C4-2B (cell line): ENCODE measurements around the gene GSTM4.
A peak's percentile ranks its signal among the peaks of the same experiment; 100 is the strongest.

ENCODE experiments used
- H3K27ac ChIP-seq: fragments of 450-650 bp; 2 replicates; pipeline ENCODE4 v1.5.1; 2017
- ZFX ChIP-seq: fragments of 450-650 bp; IDR thresholded peaks from 2 replicates; pipeline ENCODE4 v1.6.1; 2017
- TF ChIP-seq, protein P1 (sequence below): fragments of 450-650 bp; conservative IDR thresholded peaks from 2 replicates; pipeline ENCODE4 v1.5.1; 2017; ENCODE audit warnings: mild to moderate bottlenecking

Gene GSTM4

DNA sequence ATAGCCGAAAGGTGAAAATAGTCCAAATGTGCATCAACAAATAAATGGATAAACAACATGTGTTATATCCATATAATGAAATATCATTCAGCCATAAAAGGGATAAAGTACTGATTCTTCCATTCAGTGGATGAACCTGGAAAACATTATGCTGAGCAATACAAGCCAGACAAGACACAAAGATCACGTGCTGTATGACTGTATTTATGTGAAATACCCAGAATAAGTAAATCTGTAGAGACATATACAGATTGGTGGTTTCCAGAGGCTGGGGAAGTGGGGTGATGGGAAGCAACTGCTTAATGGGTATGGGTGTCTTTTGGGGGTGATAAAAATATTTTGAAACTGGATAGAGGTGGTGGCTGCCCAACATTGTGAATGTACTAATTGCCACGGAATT is 13.3 kb upstream of the GSTM4 start:
- H3K27ac ChIP-seq, result no peak overlapping the region
- TF ChIP-seq, protein P1, sequence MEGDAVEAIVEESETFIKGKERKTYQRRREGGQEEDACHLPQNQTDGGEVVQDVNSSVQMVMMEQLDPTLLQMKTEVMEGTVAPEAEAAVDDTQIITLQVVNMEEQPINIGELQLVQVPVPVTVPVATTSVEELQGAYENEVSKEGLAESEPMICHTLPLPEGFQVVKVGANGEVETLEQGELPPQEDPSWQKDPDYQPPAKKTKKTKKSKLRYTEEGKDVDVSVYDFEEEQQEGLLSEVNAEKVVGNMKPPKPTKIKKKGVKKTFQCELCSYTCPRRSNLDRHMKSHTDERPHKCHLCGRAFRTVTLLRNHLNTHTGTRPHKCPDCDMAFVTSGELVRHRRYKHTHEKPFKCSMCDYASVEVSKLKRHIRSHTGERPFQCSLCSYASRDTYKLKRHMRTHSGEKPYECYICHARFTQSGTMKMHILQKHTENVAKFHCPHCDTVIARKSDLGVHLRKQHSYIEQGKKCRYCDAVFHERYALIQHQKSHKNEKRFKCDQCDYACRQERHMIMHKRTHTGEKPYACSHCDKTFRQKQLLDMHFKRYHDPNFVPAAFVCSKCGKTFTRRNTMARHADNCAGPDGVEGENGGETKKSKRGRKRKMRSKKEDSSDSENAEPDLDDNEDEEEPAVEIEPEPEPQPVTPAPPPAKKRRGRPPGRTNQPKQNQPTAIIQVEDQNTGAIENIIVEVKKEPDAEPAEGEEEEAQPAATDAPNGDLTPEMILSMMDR, result no peak
- TF ChIP-seq ZFX, result no peak

DNA sequence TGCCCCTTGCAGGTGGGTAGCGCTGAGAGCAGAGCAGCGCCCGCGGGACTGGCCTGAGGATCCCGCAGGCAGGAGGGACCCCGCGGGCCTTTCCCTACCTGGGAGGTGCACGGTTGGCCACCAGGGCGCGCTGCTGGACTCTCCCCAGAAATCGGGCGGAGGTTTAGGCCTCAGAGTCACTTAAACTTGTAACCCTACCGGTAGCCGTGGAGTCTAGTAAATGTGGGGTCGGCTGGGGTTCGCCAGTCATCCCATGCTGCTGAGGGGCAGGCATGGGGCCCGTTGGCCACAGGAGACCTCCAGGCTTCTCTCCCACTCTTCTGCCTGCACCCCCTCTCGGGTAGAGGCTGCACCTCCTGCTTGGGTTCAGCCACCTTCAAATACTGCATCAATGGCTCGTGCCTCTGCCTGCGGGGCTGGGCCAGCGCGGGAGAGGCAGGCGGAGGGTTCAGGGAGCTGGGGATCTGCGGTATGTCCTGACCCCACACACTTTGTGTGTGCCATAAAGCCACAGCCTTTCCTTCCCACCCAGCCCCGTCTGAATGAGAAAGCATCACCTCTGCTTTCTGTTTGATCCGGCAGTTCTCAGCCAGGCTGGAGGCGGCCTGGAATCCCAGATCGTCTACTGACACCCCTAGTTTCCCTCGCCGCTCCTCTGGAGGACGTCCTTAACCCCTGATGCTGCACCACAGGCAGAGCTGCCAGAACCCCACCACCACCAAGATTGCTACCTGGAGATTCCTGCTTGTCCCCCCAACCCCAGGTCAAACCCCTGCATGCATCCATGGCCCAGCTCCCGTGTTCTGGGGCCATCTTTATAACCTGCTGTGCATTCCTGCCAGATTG is 12.3 kb upstream of the GSTM4 start:
- no peak overlapping the region; the same call in 1 of the 2 replicates for H3K27ac ChIP-seq
- TF ChIP-seq, protein P1, result peak; percentile 97
- no peak for TF ChIP-seq ZFX

DNA sequence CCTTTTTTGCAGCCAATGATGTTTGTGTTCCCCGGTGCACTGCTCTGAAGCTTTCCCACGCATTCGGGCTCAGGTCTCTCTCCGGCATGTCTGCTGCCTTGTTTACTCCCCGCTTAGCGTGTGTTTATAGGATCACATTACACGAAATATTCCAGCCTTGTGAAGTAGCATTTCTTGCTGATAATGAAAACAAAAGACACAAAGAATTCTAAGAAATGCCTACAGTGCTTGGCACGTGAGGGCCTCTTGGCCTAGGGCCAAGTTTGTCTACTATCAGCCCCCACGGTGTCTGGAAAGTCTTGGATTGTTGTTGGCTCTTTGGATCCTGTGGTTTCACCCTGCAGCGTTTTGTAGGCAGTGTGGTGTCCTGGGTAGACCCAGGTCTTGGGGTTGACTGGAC is 11.2 kb upstream of the GSTM4 start:
- H3K27ac ChIP-seq, result no peak overlapping the region
- TF ChIP-seq, protein P1, result no peak
- TF ChIP-seq ZFX, result no peak

DNA sequence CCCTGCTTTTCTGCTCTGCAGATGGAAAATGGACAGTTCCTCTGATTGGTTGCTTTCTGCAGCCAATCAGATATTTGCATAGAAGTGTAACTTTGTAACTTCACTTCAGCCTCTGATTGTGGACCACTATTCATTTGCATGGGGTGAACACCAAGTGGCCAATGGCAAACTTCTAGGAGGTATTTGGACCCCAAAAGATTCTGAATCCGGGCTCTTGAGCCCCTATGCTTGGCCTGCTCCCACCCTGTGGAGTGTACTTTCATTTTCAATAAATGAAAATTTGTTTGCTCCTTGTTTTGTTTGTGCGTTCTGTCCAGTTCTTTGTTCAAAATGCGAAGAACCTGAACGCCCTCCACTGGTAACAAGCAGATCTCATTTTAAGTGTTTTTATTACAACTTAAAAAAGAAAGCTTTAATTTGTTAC is 6.4 kb upstream of the GSTM4 start:
- H3K27ac ChIP-seq, result no peak overlapping the region
- TF ChIP-seq ZFX, result no peak
- TF ChIP-seq, protein P1, result peak; percentile 81

DNA sequence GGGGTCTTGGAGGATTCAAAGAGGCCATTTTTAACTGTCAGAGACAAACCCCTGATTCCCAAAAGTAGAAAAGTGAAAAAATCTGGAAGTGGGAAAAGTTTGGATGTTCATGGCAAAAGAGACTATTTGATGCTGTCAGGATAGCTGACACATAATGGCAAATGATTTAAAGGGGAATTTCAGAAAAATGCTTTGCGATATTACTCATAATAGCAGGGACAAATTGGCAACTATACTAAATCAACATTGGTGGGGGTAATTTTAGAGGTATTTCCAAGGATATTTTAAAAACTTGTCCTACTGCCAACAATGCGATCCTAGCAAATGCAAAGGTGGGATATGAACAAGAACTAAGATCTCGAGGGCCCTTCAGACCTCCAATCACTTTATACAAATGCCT is 5.3 kb upstream of the GSTM4 start:
- H3K27ac ChIP-seq, result no peak overlapping the region
- no peak for TF ChIP-seq ZFX
- TF ChIP-seq, protein P1, result no peak

DNA sequence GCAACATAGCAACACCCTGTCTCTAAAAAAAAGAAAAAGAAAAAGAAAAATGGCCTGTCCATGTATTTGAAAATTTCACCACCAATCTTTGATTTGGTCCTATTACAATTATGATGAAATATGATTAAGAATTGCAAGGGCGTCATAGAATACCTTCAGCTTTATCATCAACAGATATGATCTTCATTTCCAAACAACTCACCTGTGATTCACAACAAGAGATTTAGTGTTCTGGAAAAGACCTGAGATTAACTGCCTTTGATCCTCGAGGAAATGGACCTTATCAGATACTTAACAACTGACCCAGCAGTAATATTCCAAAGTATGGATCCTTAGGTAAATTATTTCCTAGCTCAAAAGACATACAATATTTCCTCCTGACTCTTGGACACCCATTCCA is 3.5 kb upstream of the GSTM4 start:
- TF ChIP-seq, protein P1, result no peak
- no peak for TF ChIP-seq ZFX
- no peak overlapping the region for H3K27ac ChIP-seq

DNA sequence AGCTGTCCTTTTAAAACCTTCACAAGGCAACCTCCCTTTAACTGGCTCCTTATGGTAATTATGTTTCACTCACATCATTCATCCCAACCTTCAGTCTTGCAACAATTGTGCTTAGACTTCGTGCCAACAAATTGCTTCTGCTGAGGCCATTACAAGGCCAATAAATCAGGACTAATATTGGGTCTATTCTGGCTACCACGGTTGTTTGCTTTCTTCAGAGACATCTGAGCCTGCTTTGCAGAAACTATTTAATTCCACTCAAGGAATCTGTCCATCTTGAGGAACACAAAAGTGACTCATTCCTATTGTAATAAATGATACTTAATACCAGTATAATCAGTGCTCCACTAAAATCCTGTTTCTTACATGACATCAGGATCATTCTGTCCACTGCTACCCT is 2.6 kb upstream of the GSTM4 start:
- TF ChIP-seq, protein P1, result no peak
- TF ChIP-seq ZFX, result no peak
- H3K27ac ChIP-seq, result no peak overlapping the region
